Stimulated activated CD4-positive, alpha-beta T cell treated with anti-CD3 and anti-CD28 coated beads, Interleukin-1b, Interleukin-23, amount 100 ng/mL, for 1 hour (primary cell): ENCODE measurements around the gene HECA.
"Not testable (repeated sequence)": the region's sequence is repeated elsewhere in the genome, so short reads cannot be mapped to it uniquely, and the experiment has no call there.

Source experiments
- DNase-seq, 2 donors: peaks; one replicate each; pipeline ENCODE4 v3.0.0-alpha.2; 2020; ENCODE audit warnings: low read depth in 2 of 2

HECA gene

DNA sequence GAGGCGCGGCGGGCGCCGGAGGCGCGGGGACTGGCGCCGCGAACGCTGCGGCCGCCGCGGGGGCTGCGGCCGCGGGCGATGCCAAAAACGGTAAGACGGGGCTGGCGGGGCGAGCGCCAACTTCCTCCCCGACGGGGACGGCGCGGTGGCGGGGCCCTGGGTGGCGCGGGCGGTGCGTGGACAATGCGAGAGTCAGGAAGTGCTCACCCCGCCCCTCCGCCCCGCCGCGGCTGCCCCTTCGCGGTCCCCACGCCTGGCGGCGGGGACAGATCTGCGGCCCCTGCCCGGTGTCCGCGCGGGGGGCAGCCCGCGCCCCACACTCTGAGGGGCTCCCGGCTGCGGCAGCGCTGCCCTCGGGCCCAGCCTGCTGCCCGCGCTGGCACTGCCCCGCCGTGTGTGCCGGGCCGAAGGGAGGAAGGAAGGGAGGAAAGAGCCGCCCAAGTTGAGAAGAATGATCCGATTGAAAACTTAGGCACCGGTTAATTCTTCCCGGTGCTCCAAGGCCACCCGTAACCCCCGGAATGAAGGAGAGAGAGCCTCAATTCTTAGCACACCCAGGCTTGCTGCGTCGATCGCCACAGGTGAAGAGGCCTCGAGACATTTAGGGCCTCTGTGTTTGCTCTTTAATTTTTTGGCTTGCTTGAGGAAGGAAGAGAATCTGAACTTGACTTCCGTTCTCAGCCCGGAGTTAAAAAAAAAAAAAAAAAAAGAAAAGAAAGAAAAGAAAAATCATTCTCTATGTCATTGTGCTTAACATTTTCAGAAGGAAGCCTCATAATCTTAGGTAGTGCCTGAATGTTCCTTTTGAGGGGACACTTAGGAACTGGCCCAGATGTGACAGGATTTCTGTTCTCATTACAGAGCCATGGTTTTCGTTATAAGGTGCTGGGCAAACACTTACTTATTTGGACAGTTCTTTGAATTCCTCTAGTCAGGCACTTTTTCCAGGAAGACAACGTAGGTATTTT, 982 bp downstream of the HECA start:
- no peak for DNase-seq

DNA sequence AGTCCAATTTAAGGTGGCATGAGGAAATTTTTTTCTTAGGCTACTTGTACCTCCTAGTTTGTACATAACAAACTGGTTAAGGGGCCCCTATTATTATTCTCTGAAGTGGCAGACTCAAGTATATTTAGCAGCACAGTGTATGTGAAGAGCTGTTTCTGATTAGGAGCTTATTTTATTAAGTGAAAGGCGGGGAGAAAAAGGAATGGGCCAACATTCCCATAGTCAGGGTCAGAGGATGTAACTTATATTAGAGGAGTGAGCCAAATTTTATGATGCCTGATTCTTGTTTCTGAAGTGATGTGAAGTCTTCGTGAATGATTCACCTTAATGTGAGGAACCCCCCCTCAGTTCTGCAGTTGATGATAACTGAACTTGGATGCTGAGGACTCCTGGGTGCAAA, 2.8 kb downstream of the HECA start:
- DNase-seq = no peak

DNA sequence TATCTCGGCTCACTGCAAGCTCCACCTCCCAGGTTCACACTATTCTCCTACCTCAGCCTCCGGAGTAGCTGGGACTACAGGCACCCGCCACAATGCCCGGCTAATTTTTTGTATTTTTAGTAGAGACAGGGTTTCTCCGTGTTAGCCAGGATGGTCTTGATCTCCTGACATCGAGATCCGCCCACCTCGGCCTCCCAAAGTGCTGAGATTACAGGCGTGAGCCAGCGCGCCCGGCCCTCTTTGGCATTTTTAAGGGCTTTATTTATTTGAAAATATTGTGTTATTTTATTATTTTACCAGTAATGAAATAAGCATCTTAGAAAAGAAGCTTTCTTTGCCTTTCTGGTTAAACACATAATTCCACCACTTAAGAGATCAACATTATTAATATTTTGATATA, 6.0 kb downstream of the HECA start:
- DNase-seq = not testable (repeated sequence)

DNA sequence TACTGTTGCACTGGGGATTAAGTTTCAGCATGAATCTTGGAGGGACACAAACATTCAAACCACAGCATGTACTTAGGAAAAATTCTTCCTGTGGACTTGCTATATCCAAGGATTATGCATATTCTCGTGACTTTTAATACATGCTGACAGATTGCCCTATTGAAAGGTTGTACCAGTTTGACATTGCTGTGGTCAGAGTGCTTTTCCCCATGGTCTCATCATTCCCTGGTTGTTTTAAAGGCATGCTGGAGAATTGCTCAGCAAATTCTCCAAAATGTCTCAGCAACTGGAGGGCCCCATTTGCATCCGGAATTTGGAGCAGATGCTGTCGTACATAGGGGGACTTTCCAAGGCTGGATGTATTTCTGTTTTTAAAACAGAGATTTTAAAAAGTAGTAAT, 7.4 kb downstream of the HECA start:
- DNase-seq = no peak

DNA sequence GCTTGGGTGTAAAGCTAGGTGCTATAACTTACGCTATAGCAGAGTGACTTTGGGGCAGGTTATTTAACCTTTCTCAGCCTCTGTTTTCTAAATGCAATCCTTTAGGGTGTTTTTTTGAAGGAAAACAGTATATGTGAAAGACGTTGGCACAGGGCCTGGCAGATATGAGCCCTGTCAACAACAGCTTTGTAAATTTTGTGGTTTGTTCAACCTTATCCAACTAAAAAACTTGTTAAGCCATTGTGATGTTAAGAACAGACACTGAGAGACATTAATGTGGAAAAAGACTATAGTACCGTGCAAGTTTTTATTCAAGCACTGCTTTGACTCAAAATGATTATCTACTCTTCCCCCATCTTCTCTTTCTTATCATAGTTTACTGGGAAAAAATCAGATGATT, 8.2 kb downstream of the HECA start:
- no peak for DNase-seq

DNA sequence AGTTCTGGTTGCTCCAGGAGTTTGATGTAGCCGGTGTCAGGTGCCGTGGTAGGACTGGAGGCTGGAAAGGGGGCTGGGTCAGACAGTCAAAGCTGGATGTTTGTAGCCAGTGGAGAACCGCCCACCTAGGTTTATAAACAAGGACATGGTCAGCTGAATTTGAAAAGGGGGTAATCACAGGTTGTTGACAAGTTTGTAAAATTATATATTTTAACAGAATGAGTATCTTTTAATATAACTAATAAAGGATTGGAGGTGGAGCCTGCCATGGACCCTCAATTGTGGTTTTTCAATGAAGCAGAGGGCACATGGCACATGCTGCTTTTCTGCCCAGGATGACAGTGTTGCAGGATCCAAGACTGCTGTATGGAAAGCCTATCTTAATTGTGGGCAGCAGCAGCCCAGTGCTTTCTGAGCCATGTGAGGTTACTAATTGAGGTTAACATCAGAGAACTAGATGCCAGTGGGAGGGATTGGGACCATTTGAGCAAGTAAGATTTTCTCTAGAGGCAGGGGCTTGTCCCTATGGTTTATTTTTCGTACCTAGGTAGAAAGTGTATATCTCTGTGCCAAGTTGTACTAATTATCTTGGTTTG, 9.7 kb downstream of the HECA start:
- DNase-seq = no peak

DNA sequence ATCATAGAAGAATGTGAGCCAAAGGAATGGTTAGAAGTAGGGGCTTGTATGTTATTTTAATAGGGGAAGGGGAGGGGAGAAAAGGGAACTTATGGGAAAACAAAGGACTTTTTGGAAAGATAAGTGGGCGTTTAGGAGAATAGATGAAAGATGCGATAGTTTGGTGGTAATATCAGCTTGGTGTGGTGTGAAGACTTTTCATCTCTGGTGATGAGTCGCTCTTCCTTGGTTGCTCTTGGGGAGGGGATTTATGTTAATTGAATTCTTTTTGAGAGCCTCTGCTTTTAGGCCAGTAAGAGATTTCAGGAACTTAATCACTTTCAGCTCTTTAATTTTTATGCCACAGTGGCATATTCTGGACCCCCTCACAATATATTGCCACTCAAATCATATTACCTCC, 10.8 kb downstream of the HECA start:
- no peak for DNase-seq

DNA sequence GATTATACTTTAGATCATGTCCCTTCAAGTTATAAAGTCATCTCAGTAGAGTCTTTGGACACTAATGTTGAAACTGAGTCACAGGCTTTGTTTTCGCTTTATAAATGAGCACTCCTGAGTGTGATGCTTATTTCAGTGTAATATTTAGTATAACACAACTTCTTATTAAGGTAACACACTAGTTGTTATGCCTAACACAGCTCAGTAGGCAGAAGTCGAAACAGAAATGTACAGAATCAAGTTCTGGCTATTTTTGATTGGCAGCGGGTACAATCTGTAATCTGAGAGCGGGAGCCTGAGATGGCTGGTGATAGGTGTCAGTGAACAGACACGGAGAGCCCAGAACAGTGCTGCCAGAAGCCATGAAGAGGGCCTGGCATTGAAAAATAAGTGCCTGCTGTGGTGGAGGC, 11.4 kb downstream of the HECA start:
- no peak for DNase-seq

DNA sequence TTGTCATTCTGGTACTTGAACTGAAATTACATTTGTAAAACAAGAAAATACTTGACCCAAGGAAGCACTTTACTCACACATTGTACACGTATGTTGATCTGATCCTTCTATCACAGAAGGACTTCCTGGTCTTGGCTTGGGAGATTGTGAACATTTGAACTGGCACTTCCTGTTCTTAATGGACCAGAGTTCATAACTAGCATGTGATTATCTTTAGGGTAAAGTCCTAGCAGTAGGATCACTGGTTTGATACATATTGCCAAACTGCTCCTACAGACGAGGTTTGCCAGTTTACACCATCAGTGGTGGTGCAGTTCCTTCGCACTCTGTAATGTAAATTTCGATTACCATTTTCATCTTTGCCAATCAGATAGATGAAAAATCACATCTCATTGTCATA, 12.7 kb downstream of the HECA start:
- no peak for DNase-seq

DNA sequence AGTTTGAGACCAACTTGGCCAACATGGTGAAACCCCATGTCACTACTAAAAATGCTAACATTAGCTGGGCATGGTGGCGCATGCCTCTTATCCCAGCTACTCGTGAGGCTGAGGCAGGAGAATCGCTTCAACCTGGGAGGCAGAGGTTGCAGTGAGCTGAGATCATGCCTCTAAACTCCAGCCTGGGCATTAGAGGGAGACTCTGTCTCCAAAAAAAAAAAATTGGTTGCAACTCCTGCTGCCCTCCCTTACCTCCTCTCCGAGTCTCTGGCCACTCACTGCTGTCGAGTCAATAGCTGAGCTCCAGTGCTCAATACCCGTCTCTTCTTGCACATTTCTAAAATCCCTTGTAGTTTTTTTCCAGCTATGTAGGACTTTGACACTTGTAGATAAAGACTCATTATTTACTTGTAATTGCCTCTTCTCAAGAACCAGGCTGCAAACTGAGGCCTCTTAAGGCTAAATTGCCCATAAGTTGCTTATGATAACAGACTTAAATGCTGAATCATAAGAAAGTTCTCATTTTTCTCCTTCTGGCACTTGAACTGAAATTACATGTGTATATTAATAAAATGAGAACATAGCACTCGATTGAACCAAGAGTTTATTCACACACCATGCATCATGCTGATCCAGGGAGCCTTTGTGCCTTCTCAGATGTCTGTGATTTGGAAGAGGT, 13.8 kb downstream of the HECA start:
- DNase-seq = no peak

DNA sequence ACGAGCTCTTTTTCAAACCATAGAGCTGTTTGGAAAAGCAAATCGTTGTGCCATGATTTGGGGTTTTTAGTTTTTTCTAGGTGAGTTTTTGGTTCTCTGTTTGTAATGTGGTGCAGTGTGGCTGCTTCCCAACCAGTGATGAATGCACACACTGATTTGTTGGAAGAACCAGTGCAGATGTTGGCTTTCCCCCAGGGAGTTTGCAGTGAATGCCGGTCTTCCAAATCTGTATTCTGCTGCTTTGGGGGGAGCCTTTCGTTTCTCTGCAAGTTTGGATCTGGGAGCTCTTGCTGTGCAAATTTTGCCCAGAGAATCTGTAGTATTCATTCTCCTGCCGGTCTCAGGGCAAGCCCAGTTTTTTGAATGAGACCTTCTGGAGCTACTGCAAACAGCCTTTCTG, 14.5 kb downstream of the HECA start:
- DNase-seq = no peak

DNA sequence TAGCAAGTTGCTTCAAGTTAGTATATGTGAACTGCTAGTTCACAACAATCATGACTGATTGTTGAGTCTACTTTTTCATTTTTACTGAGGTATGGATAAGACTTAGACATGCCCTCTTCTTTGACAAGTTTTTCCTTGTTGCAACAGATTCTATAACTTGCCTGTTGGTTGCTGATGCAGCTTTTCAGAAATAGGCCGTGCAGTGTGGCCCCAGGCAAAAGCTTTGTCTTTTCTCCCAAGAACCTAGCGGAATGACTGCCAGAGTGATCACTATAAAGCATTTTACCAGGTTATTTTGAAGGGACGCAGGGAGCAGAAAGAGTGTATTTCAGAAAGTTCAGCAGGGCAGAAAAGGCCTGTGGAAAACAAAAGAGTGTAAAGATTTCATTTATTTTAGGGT, 16.0 kb downstream of the HECA start:
- no peak for DNase-seq

DNA sequence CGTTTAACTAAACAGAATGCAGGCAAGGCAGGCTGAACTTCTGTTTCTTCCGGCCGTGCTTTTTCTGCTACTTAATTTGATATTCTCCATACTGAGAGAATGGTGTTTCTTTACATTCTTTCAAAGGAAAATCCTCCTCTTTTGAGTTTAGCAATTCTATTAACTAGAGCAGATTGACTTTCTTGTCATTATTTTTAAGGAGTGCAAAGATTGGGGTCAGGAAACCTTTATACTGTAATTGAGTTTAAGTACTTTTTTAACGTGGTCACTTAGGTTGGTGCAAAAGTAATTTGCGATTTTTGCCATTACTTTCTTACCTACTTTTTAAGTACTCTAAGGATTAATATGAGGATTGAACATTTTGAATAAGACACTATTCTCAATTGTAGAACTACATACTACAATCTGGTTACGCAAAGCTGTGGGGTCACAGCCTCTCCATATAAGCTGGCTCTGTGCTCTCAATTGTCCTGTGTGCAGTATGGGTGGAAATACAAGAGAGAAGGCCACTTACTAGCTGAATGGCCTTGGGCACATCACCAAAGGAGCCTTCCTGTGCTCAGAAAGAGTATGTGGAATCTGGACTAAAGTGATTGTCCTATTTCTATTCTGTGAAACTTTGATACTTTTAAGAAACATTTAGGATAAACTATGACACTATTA, 16.7 kb downstream of the HECA start:
- DNase-seq = no peak

DNA sequence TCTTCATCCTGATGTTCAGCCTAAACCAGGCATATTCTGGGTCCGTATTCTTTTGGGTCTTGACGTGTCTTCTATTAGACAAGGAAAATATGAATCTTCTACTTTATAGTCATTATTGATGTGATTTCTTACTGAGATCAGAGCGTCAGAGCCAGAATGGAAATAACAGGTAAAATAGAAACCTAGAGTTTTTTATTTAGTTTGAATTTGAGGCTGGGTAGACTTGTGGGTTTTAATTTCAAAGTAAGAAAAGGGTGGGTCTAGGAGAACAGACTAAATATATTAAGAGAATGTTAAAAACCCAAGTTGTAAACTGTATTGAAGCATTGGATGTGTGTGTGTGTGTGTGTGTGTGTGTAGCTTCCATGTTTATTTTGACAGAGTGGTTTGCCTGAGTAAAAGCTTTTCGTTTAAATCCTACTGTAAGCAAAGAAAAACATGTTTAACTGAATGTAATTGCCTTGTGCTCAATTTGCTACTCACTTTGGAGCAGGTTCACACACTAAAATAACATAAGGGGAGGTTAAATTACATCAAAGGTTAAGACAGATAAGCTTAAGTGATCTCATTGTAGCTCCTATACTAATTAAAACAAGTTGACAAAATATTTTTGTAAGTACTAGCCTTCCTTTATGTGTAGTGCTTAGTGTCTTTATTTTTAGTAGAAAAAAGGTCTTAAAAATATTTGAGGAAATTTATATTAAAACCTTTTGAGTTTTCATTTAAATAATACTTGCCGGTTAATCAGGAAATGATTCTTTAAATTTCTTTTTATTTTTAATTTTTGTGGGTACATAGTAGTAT, 17.4 kb downstream of the HECA start:
- no peak for DNase-seq

DNA sequence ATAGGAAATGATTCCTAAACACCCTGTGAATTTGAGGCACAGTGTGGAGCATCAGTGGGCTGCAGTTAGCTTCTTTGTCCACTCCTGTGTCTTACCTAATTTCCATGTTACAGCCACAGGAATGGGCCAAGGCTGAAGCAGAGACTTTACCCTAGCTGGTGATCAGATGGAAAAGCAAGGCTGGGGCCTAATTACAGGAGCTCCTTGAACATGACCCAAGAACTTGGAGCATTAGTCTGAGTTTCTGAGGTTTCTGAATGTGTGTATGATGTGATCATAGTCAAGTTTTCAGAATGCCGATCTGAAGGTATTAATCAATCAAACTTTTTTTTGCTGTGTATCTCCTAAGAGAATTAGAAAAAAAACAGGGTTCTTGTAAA, 18.0 kb downstream of the HECA start:
- no peak for DNase-seq

DNA sequence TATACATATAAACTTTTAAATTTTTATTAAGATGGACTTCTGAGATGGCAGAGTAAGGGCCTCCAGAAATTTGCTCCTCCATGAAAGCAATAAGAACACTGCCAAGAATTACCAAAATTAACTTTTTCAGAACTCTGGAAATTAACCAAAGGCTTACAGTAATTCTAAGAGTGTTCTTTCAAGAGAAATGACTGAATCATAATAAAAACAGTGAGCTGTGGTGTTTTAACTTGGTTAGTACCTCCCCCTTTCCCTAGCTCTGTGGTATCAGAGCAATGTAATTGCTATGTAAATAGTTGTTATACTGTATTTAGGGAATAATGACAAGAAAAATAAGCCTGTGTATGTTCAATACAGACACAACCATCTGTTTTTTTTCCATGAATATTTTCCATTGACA, 19.0 kb downstream of the HECA start:
- no peak for DNase-seq

DNA sequence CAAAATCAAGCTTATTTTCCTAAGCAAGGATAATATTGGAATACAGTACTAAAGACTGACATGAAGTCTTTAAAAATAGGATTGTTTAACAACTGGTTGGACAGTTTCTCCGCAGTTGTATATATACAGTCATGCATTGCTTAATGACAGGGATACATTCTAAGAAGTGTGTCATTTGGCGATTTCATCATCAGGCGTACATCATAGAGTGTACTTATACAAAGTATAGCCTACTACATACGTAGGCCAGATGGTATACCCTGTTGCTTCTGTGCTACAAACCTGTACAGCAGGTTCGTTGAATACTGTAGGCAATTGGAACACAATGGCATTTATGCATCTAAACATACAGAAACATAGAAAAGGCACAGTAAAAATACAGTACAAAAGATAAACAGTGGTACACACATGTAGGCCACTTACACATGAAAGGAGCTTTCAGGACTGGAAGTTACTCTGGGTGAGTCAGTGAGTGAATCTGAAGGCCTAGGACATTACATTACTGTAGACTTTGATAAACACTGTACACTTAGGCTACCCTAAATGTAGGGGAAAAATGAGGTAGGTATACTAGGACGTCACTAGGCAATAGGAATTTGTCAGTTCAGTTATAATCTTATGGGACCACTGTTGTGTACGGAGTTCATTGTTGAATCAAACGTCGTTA, 20.1 kb downstream of the HECA start:
- no peak for DNase-seq

DNA sequence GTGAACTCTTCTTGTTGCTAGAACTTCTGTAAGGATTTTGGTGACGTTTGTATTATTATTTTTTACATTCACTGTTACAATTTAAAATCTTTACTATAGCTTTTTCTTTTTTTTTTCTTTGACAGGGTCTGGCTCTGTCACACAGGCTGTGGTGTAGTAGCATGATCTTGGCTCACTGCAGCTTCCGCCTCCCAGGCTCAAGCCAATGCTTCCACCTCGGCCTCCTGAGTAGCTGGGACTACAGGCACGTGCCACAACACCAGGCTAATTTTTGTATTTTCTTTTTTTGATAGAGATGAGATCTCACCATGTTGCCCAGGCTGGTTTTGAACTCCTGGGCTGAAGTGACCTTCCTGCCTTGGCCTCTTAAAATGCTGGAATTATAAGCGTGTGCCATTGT, 21.2 kb downstream of the HECA start:
- no peak for DNase-seq

DNA sequence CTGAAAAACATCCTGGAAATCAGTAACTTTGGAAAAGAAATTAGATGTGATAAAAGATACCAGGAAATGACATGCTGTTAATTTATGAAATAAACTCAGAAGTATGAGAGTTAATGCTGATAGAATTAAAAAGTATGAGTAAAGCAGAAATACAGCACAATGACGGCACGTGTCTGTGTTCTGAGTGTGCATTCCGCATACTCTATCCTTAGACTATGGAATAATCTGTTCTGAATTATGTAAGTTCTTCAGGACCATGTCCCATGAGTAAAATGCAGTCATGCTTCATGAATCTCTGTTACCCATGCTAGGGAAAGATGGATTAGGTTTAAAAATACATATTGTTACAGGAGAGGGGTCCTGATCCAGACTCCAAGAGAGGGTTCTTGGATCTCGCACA, 21.7 kb downstream of the HECA start:
- no peak for DNase-seq

DNA sequence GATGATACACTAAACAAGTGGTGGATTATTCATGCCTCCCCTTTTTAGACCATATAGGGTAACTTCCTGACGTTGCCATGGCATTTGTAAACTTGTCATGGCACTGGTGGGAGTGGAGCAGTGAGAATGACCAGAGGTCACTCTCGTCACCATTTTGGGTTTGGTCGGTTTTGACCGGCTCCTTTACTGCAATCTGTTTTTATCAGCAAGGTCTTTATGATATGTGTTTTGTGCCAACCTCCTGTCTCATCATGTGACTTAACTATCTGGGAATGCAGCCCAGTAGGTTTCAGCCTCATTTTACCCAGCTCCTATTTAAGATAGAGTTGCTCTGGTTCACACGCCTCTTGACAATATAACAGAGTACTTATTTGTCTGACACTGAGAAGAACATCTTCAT, 22.2 kb downstream of the HECA start:
- not testable (repeated sequence) for DNase-seq

DNA sequence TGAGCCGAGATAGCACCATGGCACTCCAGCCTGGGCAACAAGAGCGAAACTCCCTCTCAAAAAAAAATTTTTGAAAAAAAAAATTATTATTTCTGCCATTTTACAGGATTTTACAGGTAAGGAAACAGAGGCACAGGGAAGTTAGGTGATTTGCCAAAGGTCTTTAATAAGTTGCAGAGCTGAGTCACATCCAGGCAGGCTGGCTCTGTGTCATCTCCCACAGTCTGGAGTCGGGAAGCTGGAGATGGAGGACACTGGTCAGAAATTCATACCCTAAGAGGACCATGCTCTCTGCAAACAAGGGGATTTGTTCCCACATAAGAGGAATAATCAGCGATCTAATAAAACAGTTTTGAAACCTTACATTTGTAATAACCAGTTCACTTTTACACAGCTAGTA, 24.1 kb downstream of the HECA start:
- DNase-seq = no peak
